Activated CD8-positive, alpha-beta T cell treated with anti-CD3 and anti-CD28 coated beads for 36 hours (primary cell): ENCODE results near the gene AFAP1. TPM values are rescaled to one million over a fixed set of nuclear protein-coding genes. Genes with fewer than 3 reads are reported as not detected.
"Not testable (repeated sequence)": the region's sequence is repeated elsewhere in the genome, so short reads cannot be mapped to it uniquely, and the experiment has no call there.

Experiments
- ATAC-seq: fragments of 200-7000 bp; cut with Tn5 transposase; one replicate; pipeline ENCODE4 v1.10.0; 2021; ENCODE audit warnings: mild to moderate bottlenecking, moderate library complexity
- CTCF ChIA-PET: fragments of 350-600 bp; sonication (Branson Sonifier 250); formaldehyde crosslinking; loops from one replicate; lab custom pipeline; 2021; ENCODE audit warnings: antibody characterized with exemption; lab: Charles Lee
- POLR2A ChIA-PET: fragments of 350-600 bp; sonication (Branson Sonifier 250); formaldehyde crosslinking; loops from one replicate; lab custom pipeline; 2021; ENCODE audit warnings: antibody characterized with exemption; lab: Charles Lee
- DNase-seq: peaks from one replicate; pipeline ENCODE4 v3.0.0-alpha.2; 2020
- H3K27ac Mint-ChIP-seq: one replicate; pipeline ENCODE4 v1.8.0; 2021; ENCODE audit warnings: mild to moderate bottlenecking, mixed read lengths
- H3K27me3 Mint-ChIP-seq: one replicate; pipeline ENCODE4 v1.8.0; 2021; ENCODE audit warnings: mixed read lengths
- H3K36me3 Mint-ChIP-seq: one replicate; pipeline ENCODE4 v1.8.0; 2021; ENCODE audit warnings: low read depth, mixed read lengths
- H3K4me1 Mint-ChIP-seq: one replicate; pipeline ENCODE4 v1.8.0; 2021; ENCODE audit warnings: low read depth, mixed read lengths
- H3K4me3 Mint-ChIP-seq: one replicate; pipeline ENCODE4 v1.8.0; 2021; ENCODE audit warnings: mild to moderate bottlenecking, moderate library complexity, mixed read lengths
- H3K9me3 Mint-ChIP-seq: one replicate; pipeline ENCODE4 v1.8.0; 2021; ENCODE audit warnings: mixed read lengths
- intact Hi-C: fragments of 100-400 bp; cut with micrococcal nuclease; formaldehyde crosslinking; loops from one replicate; pipeline ENCODE4 v1.10.0; 2022
- total RNA-seq, 2 experiments: library from RNA; stranded (reverse); gene quantifications; one replicate each; pipeline ENCODE4 v1.2.3, GENCODE V29; 2021
- TF ChIP-seq, protein P1 (sequence below): fragments of 200-600 bp; IDR thresholded peaks from one replicate; pipeline ENCODE4 v1.8.0; 2022; ENCODE audit warnings: antibody characterized with exemption, mild to moderate bottlenecking

AFAP1 gene
- total RNA-seq, 2 experiments from 2014 or later: 25.5 to 26.5 TPM

DNA sequence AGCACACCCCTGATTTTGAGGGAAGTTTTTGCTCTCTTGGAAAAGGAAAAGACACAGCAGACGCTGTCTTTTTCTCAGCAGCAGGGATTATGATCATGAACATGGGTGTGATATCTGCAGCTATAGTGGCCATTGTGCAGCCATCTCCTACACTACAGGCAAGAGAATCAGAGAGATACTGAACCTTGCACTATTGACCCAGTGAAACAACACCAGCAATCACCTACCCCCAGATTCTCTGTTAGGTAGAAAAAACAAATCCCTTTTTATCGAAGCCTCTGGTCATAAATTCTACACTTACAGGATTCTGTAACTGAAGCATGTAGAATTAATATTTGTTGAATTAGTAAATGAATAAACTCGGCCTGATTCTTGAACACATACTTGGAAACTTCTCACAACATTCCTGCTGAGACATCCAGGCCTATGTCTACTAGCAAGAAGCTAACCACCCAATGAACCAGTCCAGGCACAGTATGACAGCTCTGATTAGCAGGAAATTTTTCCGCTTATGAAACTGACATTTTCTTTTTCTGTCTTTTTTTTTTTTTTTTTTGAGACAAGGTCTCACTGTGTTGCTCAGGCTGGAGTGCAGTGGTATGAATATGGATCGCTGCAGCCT, 5.0 kb upstream of the AFAP1 start:
- POLR2A ChIA-PET: no interaction called here
- no peak overlapping the region for H3K4me3 Mint-ChIP-seq
- H3K4me1 Mint-ChIP-seq: peaks cover 16% of the 10 kb centered on the region
- intact Hi-C loops: no loop called here
- H3K9me3 Mint-ChIP-seq: no peaks in the 10 kb centered on the region
- DNase-seq: no peak
- no peak overlapping the region for H3K27ac Mint-ChIP-seq
- ATAC-seq: no peak
- CTCF ChIA-PET: interaction anchor here (1.2 to 1.4 kb wide), 2 partner anchors 15 to 141 kb away, joined by 4 read pairs; no protein-coding TSS in a partner anchor
- TF ChIP-seq, protein P1, sequence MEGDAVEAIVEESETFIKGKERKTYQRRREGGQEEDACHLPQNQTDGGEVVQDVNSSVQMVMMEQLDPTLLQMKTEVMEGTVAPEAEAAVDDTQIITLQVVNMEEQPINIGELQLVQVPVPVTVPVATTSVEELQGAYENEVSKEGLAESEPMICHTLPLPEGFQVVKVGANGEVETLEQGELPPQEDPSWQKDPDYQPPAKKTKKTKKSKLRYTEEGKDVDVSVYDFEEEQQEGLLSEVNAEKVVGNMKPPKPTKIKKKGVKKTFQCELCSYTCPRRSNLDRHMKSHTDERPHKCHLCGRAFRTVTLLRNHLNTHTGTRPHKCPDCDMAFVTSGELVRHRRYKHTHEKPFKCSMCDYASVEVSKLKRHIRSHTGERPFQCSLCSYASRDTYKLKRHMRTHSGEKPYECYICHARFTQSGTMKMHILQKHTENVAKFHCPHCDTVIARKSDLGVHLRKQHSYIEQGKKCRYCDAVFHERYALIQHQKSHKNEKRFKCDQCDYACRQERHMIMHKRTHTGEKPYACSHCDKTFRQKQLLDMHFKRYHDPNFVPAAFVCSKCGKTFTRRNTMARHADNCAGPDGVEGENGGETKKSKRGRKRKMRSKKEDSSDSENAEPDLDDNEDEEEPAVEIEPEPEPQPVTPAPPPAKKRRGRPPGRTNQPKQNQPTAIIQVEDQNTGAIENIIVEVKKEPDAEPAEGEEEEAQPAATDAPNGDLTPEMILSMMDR: no peak
- peaks cover 4% of the 10 kb centered on the region for H3K27me3 Mint-ChIP-seq
- H3K36me3 Mint-ChIP-seq: no peaks in the 10 kb centered on the region

DNA sequence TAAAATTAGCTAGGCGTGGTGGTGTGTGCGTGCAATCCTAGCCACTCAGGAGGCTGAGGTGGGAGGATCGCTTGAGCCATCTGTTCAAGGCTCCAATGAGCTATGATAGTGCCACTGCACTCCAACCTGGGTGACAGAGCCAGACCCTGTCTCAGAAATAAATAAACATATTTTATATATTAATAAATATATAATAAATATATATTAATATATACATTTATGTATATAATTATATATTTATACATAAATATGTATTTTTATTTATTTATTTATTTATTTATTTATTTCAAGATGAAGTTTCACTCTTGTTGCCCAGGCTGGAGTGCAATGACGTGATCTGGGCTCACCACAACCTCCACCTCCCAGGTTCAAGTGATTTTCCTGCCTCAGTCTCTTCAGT, 4.0 kb upstream of the AFAP1 start:
- DNase-seq, H3K27me3 Mint-ChIP-seq, H3K27ac Mint-ChIP-seq, H3K4me1 Mint-ChIP-seq, intact Hi-C loops, ATAC-seq, H3K36me3 Mint-ChIP-seq, H3K9me3 Mint-ChIP-seq, H3K4me3 Mint-ChIP-seq: not testable (repeated sequence)
- ChIA-PET POLR2A (interaction anchor here (1.5 kb wide), 1 partner anchor 16 kb away, joined by 4 read pairs; no protein-coding TSS in a partner anchor), CTCF (interaction anchor here (1.2 to 1.3 kb wide), 2 partner anchors 16 to 32 kb away, joined by 3 to 4 read pairs; no protein-coding TSS in a partner anchor)

DNA sequence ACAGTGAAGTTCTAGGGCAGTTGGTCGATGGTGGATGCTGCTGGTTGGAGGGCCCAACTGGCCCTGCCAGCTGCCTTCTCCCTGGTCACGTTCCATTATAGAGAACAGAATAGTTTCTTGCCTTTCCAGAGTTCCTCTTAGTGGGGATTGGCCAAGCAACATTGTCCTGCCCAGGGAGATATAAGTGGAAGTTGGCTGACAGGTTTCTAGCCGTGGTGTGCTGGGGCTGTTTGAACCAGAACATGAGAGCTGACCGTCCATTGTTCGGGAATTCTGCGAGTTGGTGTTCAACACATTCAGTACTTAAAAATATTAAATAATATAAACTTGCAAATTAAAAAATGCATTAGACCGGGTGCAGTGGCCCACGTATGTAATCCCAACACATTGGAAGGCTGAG, 3.5 kb upstream of the AFAP1 start:
- TF ChIP-seq, protein P1: no peak
- Mint-ChIP-seq H3K27me3 (no peaks in the 10 kb centered on the region), H3K4me3 (no peak overlapping the region), H3K4me1 (peaks cover 10% of the 10 kb centered on the region), H3K9me3 (no peaks in the 10 kb centered on the region), H3K36me3 (peaks cover 3% of the 10 kb centered on the region), H3K27ac (no peak overlapping the region)
- CTCF ChIA-PET: interaction anchor here (1.3 kb wide), 1 partner anchor 32 kb away, joined by 3 read pairs; no protein-coding TSS in a partner anchor
- POLR2A ChIA-PET: interaction anchor here (1.5 kb wide), 1 partner anchor 17 kb away, joined by 4 read pairs; no protein-coding TSS in a partner anchor
- ATAC-seq (no peak), DNase-seq (no peak)
- intact Hi-C loops: no loop called here

DNA sequence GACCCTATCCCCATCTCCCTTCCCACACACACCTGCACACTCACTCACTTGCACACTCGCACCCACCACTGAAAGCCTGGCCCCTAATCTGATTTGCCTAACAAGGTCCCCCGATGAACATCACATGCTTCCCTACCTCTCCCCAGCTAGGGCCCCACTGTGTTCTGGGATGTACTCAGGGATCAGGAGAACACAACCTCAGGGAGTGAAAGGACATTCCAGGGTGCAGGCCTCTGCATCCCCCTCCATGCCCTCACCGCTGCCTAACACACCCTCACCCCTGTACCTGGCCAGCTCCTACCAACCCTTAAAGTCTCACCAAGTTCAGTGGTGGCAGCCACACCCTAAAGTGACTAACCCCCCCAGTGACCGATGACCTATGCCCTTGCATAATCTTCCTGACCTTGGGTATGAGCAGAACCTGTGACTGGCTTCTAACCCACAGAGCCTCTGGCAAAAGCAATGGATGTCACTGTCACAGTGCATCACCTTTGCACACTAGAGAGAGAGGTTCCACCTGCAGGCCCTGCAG, 2.4 kb upstream of the AFAP1 start:
- peaks cover 3% of the 10 kb centered on the region for H3K36me3 Mint-ChIP-seq
- no peak overlapping the region for H3K27ac Mint-ChIP-seq
- peaks cover 15% of the 10 kb centered on the region for H3K4me1 Mint-ChIP-seq
- intact Hi-C loops: no loop called here
- ATAC-seq (no peak), DNase-seq (no peak)
- no peak overlapping the region for H3K4me3 Mint-ChIP-seq
- ChIA-PET CTCF (interaction anchor here (1.1 to 1.3 kb wide), 3 partner anchors 33 to 65 kb away, joined by 3 read pairs; no protein-coding TSS in a partner anchor), POLR2A (no interaction called here)
- H3K9me3 Mint-ChIP-seq: no peaks in the 10 kb centered on the region
- H3K27me3 Mint-ChIP-seq: peaks cover 4% of the 10 kb centered on the region
- TF ChIP-seq, protein P1: no peak

DNA sequence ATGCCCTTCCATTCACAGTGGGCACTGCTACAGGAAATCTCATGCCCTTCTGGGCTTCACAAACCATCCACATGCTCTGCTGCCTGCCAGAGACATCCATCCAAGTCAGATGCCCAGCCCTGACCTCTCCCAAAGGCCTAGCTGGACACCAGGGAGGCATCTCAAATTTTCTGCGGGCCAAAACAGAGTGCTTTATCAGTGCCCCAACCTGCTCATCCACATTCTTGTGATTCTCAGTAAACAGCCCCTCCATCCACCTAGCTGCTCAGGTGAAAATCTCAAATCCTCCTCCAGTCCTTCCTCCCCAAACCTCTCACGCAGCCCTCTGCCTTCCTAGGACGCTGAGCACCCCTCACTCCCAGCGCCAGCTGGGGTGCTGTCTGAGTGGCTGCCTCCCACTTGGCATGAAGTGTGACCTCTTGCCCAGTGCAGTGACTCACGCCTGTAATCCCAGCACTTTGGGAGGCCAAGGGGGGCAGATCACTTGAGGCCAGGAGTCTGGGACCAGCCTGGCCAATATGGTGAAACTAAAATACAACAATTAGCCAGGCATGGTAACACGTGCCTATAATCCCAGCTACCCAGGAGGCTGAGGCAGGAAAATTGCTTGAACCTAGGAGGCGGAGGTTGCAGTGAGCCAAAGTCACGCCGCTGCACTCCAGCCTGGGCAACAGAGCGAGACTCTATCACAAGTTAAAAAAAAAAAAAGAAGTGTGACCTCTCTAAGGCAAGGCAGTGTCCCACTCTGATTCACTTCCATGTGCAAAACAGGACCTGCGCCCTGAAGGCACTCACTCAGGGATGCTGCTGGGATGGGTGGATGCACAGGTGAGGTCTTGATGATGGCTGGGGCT, 1.7 kb upstream of the AFAP1 start:
- POLR2A ChIA-PET: interaction anchor here (0.7 to 2.2 kb wide), 2 partner anchors 11 to 235 kb away, joined by 3 to 8 read pairs; no protein-coding TSS in a partner anchor
- H3K9me3 Mint-ChIP-seq: no peaks in the 10 kb centered on the region
- ATAC-seq: no peak
- TF ChIP-seq, protein P1: no peak
- H3K4me3 Mint-ChIP-seq: no peak overlapping the region
- peaks cover 3% of the 10 kb centered on the region for H3K36me3 Mint-ChIP-seq
- H3K27me3 Mint-ChIP-seq: peaks cover 8% of the 10 kb centered on the region
- DNase-seq: no peak
- CTCF ChIA-PET: interaction anchor here (1.1 to 1.3 kb wide), 2 partner anchors 34 to 64 kb away, joined by 3 read pairs; no protein-coding TSS in a partner anchor
- H3K27ac Mint-ChIP-seq: no peak overlapping the region
- intact Hi-C loops: no loop called here
- H3K4me1 Mint-ChIP-seq: peaks cover 22% of the 10 kb centered on the region
